Measurements from ENCODE around the gene USP7. TPM values are rescaled to one million over a fixed set of nuclear protein-coding genes. Genes with fewer than 3 reads are reported as not detected.

USP7 gene
- total and polyA plus RNA-seq, 12 donors = 22.2 to 84.8 (median 65.7) TPM

DNA sequence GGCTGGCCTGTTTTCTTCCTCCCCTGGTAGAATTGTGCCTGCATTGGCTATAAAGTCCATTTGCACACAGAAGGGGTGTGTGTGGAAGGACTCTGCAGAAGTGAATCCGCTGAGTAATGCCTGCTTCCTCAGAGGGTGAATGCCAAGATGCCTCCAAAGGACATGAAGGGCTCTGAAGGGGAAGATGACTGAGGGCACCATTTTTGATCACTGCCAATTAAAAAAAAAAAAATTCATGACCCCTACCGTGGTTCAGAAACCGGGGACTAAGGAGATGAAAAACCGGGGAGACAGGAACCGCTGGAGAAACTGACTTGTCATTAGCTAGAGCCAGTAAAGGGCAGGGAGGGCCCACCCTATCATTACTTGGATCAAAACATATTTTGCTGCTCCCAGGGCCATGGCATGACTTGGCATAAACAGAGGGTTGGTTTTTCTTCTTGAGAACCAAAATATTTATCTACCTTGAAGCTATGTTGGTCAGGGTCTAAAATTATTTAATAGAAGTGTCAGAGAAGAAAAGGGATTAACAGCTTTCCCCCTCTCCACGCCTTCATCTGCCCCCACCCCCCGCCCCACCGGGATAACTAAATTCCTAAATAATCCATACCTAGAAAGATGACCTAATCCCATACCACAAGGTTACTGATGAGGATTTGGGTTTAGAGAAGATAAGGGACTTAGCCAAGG lies 3.6 kb upstream of the USP7 start:
- Histone ChIP-seq H3K9me3 (no peaks in the 10 kb centered on the region), H3K27me3 (no peaks in the 10 kb centered on the region), H3K36me3 (no peaks in the 10 kb centered on the region), H3K4me3 (no peak overlapping the region), H3K4me1 (peaks cover 0 to 17% (median 8%) of the 10 kb centered on the region in 9 donors), H3K27ac (peak overlapping the region in 1 of 10 donors; percentile 68)
- intact Hi-C loops (cut with DNase I) = loop anchor here in 2 of 10 donors (10.0 kb wide), 1 partner anchor 128 kb away; the partner anchor contains the start of gene HAPSTR1 (in 2 of the 2)
- no peak for ATAC-seq
- 61 to 64% methylated on average over 8 of the region's 8 CpGs for WGBS, 2 donors
- DNase-seq = no peak
- TF ChIP-seq, protein P1, sequence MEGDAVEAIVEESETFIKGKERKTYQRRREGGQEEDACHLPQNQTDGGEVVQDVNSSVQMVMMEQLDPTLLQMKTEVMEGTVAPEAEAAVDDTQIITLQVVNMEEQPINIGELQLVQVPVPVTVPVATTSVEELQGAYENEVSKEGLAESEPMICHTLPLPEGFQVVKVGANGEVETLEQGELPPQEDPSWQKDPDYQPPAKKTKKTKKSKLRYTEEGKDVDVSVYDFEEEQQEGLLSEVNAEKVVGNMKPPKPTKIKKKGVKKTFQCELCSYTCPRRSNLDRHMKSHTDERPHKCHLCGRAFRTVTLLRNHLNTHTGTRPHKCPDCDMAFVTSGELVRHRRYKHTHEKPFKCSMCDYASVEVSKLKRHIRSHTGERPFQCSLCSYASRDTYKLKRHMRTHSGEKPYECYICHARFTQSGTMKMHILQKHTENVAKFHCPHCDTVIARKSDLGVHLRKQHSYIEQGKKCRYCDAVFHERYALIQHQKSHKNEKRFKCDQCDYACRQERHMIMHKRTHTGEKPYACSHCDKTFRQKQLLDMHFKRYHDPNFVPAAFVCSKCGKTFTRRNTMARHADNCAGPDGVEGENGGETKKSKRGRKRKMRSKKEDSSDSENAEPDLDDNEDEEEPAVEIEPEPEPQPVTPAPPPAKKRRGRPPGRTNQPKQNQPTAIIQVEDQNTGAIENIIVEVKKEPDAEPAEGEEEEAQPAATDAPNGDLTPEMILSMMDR (IDR thresholded peaks at IDR 0.05) = no peak

DNA sequence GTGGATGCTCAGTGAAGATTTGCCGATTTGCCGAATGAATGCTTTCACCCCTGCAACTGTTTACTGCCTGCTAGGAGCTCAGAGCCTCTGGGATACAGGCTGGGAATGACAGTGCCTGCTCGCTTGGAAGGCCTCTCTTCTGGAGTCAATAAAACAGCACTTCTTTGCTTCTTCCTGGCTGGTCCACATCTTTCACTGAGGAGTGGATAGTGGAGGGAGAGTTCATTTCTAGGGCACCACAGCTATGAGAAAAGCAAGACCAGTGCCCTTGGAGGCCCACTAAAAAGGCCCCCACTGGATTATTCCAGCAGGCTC lies 3.1 kb upstream of the USP7 start:
- H3K4me1 ChIP-seq = peaks cover 3 to 22% (median 13%) of the 10 kb centered on the region in 9 donors
- TF ChIP-seq, protein P1 (IDR thresholded peaks at IDR 0.05) = no peak
- no peak overlapping the region for H3K4me3 ChIP-seq
- DNase-seq = no peak
- H3K36me3 ChIP-seq = no peaks in the 10 kb centered on the region
- peak overlapping the region in 1 of 10 donors; percentile 68 for H3K27ac ChIP-seq
- no peaks in the 10 kb centered on the region for H3K9me3 ChIP-seq
- intact Hi-C loops (cut with DNase I) = loop anchor here in 2 of 10 donors (10.0 kb wide), 1 partner anchor 128 kb away; the partner anchor contains the start of gene HAPSTR1 (in 2 of the 2)
- no peaks in the 10 kb centered on the region for H3K27me3 ChIP-seq
- ATAC-seq = no peak
- 81 to 83% methylated on average over 3 of the region's 3 CpGs for WGBS, 2 donors

DNA sequence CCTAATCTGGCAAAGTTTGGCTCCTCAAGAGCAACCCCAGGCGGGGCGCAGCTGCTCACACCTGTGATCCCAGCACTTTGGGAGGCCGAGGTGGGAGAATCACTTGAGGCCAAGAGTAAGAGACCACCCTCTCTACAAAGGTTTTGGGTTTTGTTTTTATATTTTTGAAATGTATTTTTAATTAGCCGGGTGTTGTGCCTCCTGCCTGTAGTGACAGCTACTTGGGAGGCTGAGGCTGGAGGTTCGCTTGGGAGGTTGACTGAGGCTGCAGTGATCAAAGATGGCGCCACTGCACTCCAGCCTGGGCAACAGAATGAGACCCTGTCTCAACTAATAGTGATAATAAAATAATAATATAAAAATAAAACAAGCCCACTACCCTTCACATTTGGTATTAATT lies 756 bp upstream of the USP7 start:
- TF ChIP-seq, protein P1 (IDR thresholded peaks at IDR 0.05) = no peak
- Histone ChIP-seq H3K27me3 (no peaks in the 10 kb centered on the region), H3K27ac (peak overlapping the region; percentile 68 to 94 (median 85)), H3K4me1 (peaks cover 14 to 45% (median 33%) of the 10 kb centered on the region in 9 donors), H3K4me3 (peak overlapping the region in 9 of 10 donors; percentile 58 to 85 (median 69)), H3K36me3 (no peaks in the 10 kb centered on the region), H3K9me3 (no peaks in the 10 kb centered on the region)
- no peak for ATAC-seq
- WGBS, 2 donors = 64 to 65% methylated on average over 6 of the region's 6 CpGs
- intact Hi-C loops (cut with DNase I) = loop anchor here in 6 of 10 donors (5.0 to 10.0 kb wide), 7 partner anchors 42 to 133 kb away; partner anchors contain the start of gene HAPSTR1 (in 3 of the 6)
- DNase-seq = no peak

DNA sequence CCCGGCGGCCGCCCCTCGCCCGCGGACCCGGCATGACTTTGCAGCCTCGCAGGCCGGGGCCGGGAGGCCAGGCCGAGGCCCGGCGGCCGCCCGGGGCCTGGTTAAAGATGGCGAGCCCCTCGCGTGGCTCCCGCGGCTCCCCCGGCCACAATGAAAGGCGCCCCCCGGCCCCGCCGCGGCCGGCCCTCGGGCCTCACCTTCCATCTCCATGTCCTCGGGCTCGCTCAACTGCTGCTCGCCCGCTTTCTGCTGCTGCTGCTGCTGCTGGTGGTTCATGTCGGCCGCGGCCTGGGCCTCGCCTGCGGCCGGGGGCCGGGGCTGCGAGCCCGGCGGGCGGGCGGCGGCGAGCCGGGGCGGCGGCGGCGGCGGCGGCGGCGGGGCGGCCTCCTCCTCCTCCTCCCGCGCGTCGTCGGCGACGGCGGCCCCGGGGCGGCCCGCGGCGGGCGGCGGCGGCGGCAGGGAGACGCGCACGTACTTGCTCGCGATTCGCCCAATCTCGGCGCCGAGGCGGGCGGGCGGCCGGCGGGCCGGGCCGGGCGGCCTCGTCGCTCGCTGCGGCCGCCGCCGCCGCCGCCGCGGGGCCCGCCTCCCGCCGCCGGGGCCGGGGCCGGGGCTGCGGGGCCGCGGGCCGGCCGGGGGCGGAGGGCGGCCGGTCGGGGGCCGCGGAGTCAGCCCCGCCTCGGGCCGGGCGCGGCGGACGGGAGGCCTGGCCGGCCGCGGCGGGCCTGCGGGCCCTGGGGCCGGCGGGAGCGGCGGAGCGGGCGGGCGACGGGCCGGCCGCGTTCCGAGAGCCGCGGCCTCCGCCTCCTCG lies 491 bp downstream of the USP7 start:
- intact Hi-C loops (cut with DNase I) = loop anchor here in 6 of 10 donors (5.0 to 10.0 kb wide), 7 partner anchors 41 to 134 kb away; partner anchors contain the start of gene HAPSTR1 (in 3 of the 6)
- TF ChIP-seq, protein P1 (IDR thresholded peaks at IDR 0.05) = no peak
- H3K27me3 ChIP-seq = no peaks in the 10 kb centered on the region
- no peaks in the 10 kb centered on the region for H3K36me3 ChIP-seq
- WGBS, 2 donors = 1% methylated on average over 55 to 133 of the region's 146 CpGs
- ATAC-seq (peak in 1 of 8 donors; percentile 15), DNase-seq (peak in 1 of 2 donors; percentile 28)
- peak overlapping the region; percentile 40 to 94 (median 84) for H3K27ac ChIP-seq
- H3K9me3 ChIP-seq = no peaks in the 10 kb centered on the region
- peaks cover 19 to 58% (median 46%) of the 10 kb centered on the region in 9 donors for H3K4me1 ChIP-seq
- H3K4me3 ChIP-seq = peak overlapping the region; percentile 69 to 96 (median 81)
